Stomach smooth muscle (tissue), 2 donors: Measurements from ENCODE around the gene OR2AG1.
"Not testable (repeated sequence)": the region's sequence is repeated elsewhere in the genome, so short reads cannot be mapped to it uniquely, and the experiment has no call there.

Source experiments
- H3K27ac ChIP-seq: one replicate; pipeline ENCODE4 v1.7.0; 2013; ENCODE audit warnings: mild to moderate bottlenecking, low read length, inconsistent platforms
- H3K27me3 ChIP-seq, 2 donors: one replicate each; pipeline ENCODE4 v1.7.0; 2013; ENCODE audit warnings: low read length in 2 of 2; ENCODE audit not compliant: insufficient read depth in 2 of 2, control insufficient read depth in 1 of 2
- H3K36me3 ChIP-seq, 2 donors: one replicate each; pipeline ENCODE4 v1.7.0; 2013; ENCODE audit warnings: low read length in 2 of 2; ENCODE audit not compliant: control insufficient read depth in 2 of 2, insufficient read depth in 2 of 2
- H3K4me1 ChIP-seq: one replicate; pipeline ENCODE4 v1.7.0; 2013; ENCODE audit warnings: low read length; ENCODE audit not compliant: control insufficient read depth, insufficient read depth
- H3K4me3 ChIP-seq, 2 donors: one replicate each; pipeline ENCODE4 v1.7.0; 2013; ENCODE audit warnings: low read length in 2 of 2
- H3K9ac ChIP-seq, 2 donors: one replicate each; pipeline ENCODE4 v1.7.0; 2013; ENCODE audit warnings: low read length in 2 of 2, mild to moderate bottlenecking in 1 of 2
- H3K9me3 ChIP-seq, 2 donors: one replicate each; pipeline ENCODE4 v1.7.0; 2013; ENCODE audit warnings: low read length in 2 of 2; ENCODE audit not compliant: control insufficient read depth in 2 of 2
- donor health status: healthy.
- donor health status: Pancreatic carcinoma.

The OR2AG1 gene

DNA sequence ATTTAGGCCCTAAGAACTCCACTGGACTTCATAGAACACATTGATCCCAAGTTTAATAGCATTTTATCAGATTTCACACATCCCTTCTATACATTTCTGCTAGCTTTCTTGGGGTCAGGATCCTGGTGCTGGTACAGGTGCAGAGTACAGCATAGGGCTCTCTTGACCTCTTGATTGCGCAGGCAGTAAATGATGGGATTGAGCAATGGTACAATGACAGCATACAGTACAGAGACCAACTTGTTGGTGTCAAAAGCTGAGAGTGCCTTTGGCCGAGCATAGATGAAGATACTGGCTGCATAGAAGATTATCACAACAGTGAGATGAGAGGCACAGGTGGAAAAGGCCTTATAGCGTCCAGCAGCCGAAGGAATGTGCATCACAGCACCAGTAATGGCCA is 11.8 kb downstream of the OR2AG1 start:
- H3K27ac ChIP-seq, result no peak overlapping the region
- H3K9me3 ChIP-seq, result no peaks in the 10 kb centered on the region
- H3K27me3 ChIP-seq, result no peaks in the 10 kb centered on the region
- no peak overlapping the region for H3K9ac ChIP-seq
- H3K4me1 ChIP-seq, result no peaks in the 10 kb centered on the region
- H3K36me3 ChIP-seq, result no peaks in the 10 kb centered on the region
- H3K4me3 ChIP-seq, result no peak overlapping the region

GRCh38 chr11:6799402-6799801 is 16.6 kb downstream of the OR2AG1 start, which contains the start of gene OR6A2:
Gene OR6A2 (minus strand): TSS chr11:6799689. CDS start chr11:6795708, 3,981 bp downstream.
- H3K36me3 ChIP-seq, result no peaks in the 10 kb centered on the region
- H3K4me1 ChIP-seq, result no peaks in the 10 kb centered on the region
- H3K27me3 ChIP-seq, result no peaks in the 10 kb centered on the region
- H3K9me3 ChIP-seq, result no peaks in the 10 kb centered on the region
- H3K27ac ChIP-seq, result no peak within 1 kb of the TSS
- no peak within 1 kb of the TSS for H3K9ac ChIP-seq
- H3K4me3 ChIP-seq, result no peak within 1 kb of the TSS

DNA sequence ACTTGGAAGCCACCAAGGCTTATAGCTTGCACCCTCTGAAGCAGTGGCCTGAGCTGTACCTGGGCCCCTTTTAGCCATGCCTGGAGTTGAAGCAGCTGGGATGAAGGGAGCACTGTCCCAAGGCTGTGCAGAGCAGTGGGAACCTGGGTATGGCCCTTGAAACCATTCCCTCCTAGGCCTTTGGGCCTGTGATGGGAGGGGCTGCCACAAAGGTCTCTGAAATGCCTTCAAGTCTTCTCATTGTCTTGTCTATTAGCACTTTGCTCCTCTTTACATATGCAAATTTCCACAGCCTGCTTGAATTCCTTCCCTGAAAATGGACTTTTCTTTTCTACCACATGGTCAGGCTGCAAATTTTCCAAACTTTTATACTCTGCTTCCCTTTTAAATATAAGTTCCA is 18.3 kb downstream of the OR2AG1 start:
- H3K27me3 ChIP-seq, H3K4me3 ChIP-seq, H3K36me3 ChIP-seq, H3K9me3 ChIP-seq, H3K27ac ChIP-seq, H3K4me1 ChIP-seq, H3K9ac ChIP-seq: not testable (repeated sequence)

- H3K9ac ChIP-seq, result no peak overlapping the region
- H3K9me3 ChIP-seq, result no peaks in the 10 kb centered on the region
- no peaks in the 10 kb centered on the region for H3K4me1 ChIP-seq
- H3K27me3 ChIP-seq, result peaks cover 0 to 9% of the 10 kb centered on the region in 2 donors
- H3K27ac ChIP-seq, result no peak overlapping the region
- H3K4me3 ChIP-seq, result no peak overlapping the region
- no peaks in the 10 kb centered on the region for H3K36me3 ChIP-seq
Observed at GRCh38 chr11:6812390-6813005, 29.7 kb downstream of the OR2AG1 start.

DNA sequence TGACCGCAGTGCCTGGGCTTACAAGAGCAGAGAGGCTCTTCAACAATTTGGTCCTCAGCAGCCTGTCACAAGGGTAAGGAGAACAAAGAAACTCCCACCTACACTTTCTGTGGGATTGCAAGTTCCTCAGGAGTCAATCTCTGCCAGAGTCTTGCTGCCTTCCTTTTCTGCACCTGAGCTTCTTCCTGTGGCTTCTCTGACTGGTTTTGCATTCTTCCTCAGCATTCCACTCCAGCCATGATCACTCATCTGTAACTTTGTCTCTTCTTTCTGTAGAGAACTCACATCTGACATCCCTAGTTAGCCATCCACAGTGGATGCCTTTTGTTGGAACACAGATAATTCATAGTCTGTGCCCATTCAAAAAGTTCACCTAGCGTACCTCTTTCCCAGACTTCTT is 30.8 kb downstream of the OR2AG1 start:
- H3K27ac ChIP-seq, result no peak overlapping the region
- H3K9ac ChIP-seq, result no peak overlapping the region
- no peak overlapping the region for H3K4me3 ChIP-seq
- H3K4me1 ChIP-seq, result no peaks in the 10 kb centered on the region
- H3K36me3 ChIP-seq, result no peaks in the 10 kb centered on the region
- peaks cover 0 to 9% of the 10 kb centered on the region in 2 donors for H3K27me3 ChIP-seq
- H3K9me3 ChIP-seq, result no peaks in the 10 kb centered on the region

- no peak overlapping the region for H3K27ac ChIP-seq
- no peak overlapping the region for H3K9ac ChIP-seq
- peaks cover 0 to 9% of the 10 kb centered on the region in 2 donors for H3K27me3 ChIP-seq
Observed at GRCh38 chr11:6817694-6818093, 34.9 kb downstream of the OR2AG1 start.

DNA sequence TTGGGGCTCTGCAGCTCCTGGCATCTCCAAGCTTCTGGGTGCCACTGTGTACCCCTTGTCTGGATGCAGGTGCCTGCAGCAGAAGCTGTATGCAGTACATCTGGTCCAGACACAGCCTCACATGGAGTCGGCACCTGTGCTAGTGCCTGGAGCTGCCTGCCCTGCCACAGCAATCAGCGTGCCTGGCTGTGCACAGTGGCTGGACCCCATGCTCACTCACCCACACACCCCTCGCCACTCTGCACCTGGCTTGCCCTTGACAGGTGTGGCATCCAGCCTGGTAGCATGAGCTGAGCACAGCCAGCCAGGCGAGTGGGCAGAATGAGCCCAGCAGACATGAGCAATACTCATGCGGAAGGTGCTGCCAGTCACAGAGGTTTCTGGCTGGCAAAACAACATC is 36.1 kb downstream of the OR2AG1 start:
- Histone ChIP-seq H3K27me3 (no peaks in the 10 kb centered on the region), H3K27ac (no peak overlapping the region), H3K9me3 (no peaks in the 10 kb centered on the region), H3K4me1 (no peaks in the 10 kb centered on the region), H3K4me3 (no peak overlapping the region), H3K9ac (no peak overlapping the region), H3K36me3 (no peaks in the 10 kb centered on the region)

More at GRCh38 chr11:6817694-6818093, 34.9 kb downstream of the OR2AG1 start:
- Histone ChIP-seq H3K36me3 (no peaks in the 10 kb centered on the region), H3K4me1 (no peaks in the 10 kb centered on the region), H3K4me3 (no peak overlapping the region), H3K9me3 (no peaks in the 10 kb centered on the region)

DNA sequence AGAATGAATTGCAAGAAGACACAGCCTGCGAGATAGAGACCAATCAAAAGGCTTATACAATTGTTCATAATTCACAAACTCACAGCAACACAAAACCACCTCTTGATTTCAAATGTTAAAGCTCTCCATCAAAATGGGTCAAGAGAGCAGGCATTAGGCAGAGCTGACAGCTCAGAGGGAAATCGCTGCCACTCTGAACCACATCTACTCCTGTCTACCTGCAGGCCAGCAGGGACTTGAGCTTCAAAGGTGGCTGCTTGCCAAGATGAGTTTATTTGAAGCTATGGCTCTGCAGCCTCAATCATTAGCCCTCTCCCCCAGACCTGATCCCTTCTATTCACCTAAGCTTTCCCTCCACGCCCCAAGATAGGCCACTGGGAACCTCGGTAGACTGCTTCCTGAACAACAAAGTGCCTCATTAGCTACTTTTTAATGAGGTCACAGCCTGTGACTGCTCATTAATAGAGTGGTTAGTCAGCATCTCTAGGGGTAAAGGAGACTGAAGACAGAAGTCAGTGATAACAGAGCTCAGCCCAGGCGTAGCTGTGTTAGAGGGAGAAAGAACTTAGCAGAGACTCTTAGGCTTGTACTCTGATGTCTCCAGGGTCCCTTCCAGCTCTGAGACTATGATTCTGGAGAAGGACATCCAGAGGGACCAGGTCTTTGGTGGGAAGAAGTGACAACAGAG is 41.5 kb downstream of the OR2AG1 start:
- Histone ChIP-seq H3K4me1 (no peaks in the 10 kb centered on the region), H3K9ac (no peak overlapping the region), H3K27ac (no peak overlapping the region), H3K27me3 (no peaks in the 10 kb centered on the region), H3K4me3 (no peak overlapping the region), H3K36me3 (no peaks in the 10 kb centered on the region), H3K9me3 (no peaks in the 10 kb centered on the region)

DNA sequence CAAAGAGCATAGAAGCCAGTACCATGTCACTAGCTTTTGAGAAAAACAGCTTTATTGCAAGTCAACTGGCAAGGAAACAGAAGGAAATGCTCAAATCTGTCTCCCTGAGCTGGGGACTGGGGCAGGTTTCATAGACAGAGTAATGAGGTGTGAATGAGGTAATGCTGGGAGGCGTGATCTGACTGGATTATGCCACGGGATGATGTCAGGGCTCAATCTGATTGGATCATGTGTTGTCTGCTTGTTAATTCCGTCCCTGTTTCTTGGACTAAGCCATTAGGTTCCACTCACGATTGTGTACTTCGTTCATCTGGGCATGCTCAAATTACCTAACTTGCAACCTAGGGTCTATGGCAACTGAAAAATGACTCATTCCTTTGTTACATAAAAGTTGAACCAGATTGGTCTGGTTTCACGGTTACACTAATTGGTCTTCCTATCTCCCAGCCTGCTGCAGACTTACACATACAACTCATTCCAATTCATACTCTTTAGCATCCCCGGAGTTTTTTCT is 42.5 kb downstream of the OR2AG1 start:
- Histone ChIP-seq H3K9ac (no peak overlapping the region), H3K4me1 (no peaks in the 10 kb centered on the region), H3K4me3 (no peak overlapping the region), H3K36me3 (no peaks in the 10 kb centered on the region), H3K27me3 (no peaks in the 10 kb centered on the region), H3K27ac (no peak overlapping the region), H3K9me3 (no peaks in the 10 kb centered on the region)

DNA sequence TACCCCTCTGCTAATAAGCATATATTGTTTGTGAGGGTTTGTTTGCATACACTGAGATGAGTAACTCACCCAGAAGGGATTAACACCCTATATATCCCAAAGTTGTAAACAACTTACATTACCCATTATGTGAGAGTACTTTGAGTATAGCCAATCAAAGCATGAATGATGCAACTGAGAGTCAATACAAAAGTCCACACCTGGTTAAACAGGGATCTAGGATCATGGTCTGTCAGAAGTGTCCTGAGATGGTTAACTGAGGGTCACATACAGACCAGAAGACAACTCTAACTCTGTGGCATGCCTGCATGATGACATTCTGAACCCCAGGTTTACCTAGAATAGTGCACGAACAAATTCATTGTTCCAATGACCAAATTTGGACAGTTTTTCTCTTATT is 45.3 kb downstream of the OR2AG1 start:
- H3K27me3 ChIP-seq, result no peaks in the 10 kb centered on the region
- H3K36me3 ChIP-seq, result no peaks in the 10 kb centered on the region
- no peak overlapping the region for H3K27ac ChIP-seq
- no peak overlapping the region for H3K4me3 ChIP-seq
- no peak overlapping the region for H3K9ac ChIP-seq
- no peaks in the 10 kb centered on the region for H3K9me3 ChIP-seq
- no peaks in the 10 kb centered on the region for H3K4me1 ChIP-seq

- Histone ChIP-seq H3K27me3 (no peaks in the 10 kb centered on the region), H3K27ac (no peak overlapping the region)
Observed at GRCh38 chr11:6833356-6833755, 50.5 kb downstream of the OR2AG1 start.

More at GRCh38 chr11:6833356-6833755, 50.5 kb downstream of the OR2AG1 start:
- Histone ChIP-seq H3K36me3 (no peaks in the 10 kb centered on the region), H3K4me1 (no peaks in the 10 kb centered on the region), H3K9me3 (no peaks in the 10 kb centered on the region), H3K9ac (no peak overlapping the region), H3K4me3 (no peak overlapping the region)
